Neutrophil (primary cell): ENCODE measurements around the gene ITPR3.

ENCODE experiments used
- H3K27ac ChIP-seq: fragments of 200-600 bp; sonication (generic); 2 replicates; pipeline ENCODE4 v1.5.1; 2016; ENCODE audit warnings: mild to moderate bottlenecking, moderate library complexity
- H3K27me3 ChIP-seq: fragments of 200-600 bp; sonication (generic); 2 replicates; pipeline ENCODE4 v1.6.0; 2016; ENCODE audit warnings: mild to moderate bottlenecking
- H3K36me3 ChIP-seq: fragments of 200-600 bp; sonication (generic); 2 replicates; pipeline ENCODE4 v1.5.1; 2017
- H3K4me1 ChIP-seq, 2 experiments: fragments of 200-600 bp in 1 of 2; sonication (generic) in 1 of 2; 1 replicate in 1 of 2; 2 replicates in 1 of 2; pipeline versions ENCODE4 v1.5.1 to v1.6.1; 2013 to 2016; ENCODE audit warnings: low read depth in 1 of 2, low read length in 1 of 2, mild to moderate bottlenecking in 1 of 2, moderate library complexity in 1 of 2; ENCODE audit not compliant: control insufficient read depth in 1 of 2, insufficient read depth in 1 of 2
- H3K4me3 ChIP-seq, 2 experiments: fragments of 200-600 bp in 1 of 2; sonication (generic) in 1 of 2; 1 replicate in 1 of 2; 2 replicates in 1 of 2; pipeline ENCODE4 v1.5.1; 2013 to 2016; ENCODE audit warnings: low read depth in 1 of 2, low read length in 1 of 2, mild to moderate bottlenecking in 1 of 2, moderate library complexity in 1 of 2
- H3K9me3 ChIP-seq: fragments of 200-600 bp; sonication (generic); 2 replicates; pipeline ENCODE4 v1.5.1; 2016
- CTCF ChIP-seq: fragments of 200-600 bp; sonication (generic); IDR thresholded peaks from 2 replicates; pipeline ENCODE4 v1.5.1; 2016; ENCODE audit warnings: antibody characterized with exemption

Gene ITPR3

GRCh38 chr6:33616913-33617312 is 4.2 kb upstream of the ITPR3 start:
- TF ChIP-seq CTCF = no peak
- no peak overlapping the region for H3K4me3 ChIP-seq
- no peaks in the 10 kb centered on the region for H3K9me3 ChIP-seq
- no peak overlapping the region for H3K27ac ChIP-seq
- H3K27me3 ChIP-seq = peaks cover 69% of the 10 kb centered on the region
- H3K4me1 ChIP-seq = peaks cover 18 to 20% of the 10 kb centered on the region in 2 experiments
- no peaks in the 10 kb centered on the region for H3K36me3 ChIP-seq

DNA sequence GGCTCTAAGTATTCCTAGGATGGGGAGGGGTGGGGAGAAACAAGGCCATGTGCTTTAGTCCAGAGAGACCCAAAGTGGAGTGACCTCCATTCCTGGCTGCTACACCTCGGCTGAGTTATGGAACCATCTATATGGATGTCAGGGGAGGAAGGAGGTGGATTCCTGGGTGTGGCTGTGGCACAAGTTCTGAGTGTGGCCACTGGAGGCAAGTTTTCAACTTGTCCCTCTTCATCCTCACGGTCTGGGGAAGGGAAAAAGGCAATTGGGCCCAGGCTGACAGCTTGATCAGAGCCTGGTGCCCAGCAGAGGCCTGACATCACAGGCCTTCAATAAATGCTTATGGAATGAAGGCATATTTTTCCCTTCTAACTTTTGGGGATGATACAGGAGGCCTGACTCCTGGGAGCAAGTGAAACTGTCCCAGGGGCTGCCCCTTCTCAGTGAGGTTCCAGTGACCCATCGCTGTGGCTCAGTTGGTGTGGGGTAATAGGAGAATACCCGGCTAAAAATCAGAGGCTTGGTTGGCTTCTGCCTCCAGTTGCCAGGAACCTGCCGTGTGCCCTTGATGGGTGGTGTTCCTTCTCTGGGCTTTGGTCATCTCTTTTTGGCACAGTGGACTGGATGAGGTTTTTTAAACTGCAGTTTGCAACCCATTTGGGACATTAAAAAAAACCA is 1.8 kb upstream of the ITPR3 start:
- Histone ChIP-seq H3K4me1 (peaks cover 18 to 22% of the 10 kb centered on the region in 2 experiments), H3K27me3 (peaks cover 86% of the 10 kb centered on the region), H3K27ac (no peak overlapping the region), H3K9me3 (no peaks in the 10 kb centered on the region), H3K4me3 (no peak overlapping the region), H3K36me3 (no peaks in the 10 kb centered on the region)
- TF ChIP-seq CTCF = no peak

DNA sequence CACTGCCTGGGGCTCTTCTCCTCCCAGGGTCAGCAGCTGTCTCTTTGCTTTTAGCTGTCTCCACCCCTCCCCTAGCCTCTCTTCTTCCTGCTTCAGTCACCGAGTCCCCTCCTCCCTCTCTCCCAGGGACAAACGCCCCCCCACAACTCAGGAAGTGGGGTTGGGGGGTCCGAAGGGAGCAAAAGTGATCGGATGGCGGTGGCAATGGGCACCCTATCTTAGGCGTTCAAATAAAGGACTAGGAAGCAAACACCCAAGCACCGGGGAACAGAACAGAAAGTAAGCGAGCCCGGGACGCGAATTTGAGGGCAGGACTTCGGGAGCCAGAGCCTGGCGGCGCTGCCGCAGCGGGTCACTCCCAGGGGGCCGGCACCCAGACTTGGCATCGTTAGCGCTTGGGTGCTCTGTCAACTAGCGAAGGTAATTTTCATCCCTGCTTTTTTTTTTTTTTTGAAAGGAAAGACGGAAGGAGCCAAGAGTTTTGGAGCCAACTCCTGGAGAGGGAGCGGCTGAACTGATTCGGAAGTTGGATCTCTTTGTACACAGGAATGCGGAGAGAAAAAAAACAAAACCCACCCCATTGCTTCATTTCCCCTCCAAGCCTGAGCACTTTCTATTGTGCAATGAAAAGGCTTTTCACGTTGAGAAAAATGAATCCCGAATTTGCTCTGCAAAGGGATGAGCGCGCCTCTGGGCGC is 815 bp upstream of the ITPR3 start:
- no peak for TF ChIP-seq CTCF
- H3K4me1 ChIP-seq = peaks cover 18 to 22% of the 10 kb centered on the region in 2 experiments
- H3K4me3 ChIP-seq = peak overlapping the region; percentile 35 to 53
- no peak overlapping the region for H3K27ac ChIP-seq
- no peaks in the 10 kb centered on the region for H3K9me3 ChIP-seq
- H3K27me3 ChIP-seq = peaks cover 89% of the 10 kb centered on the region
- H3K36me3 ChIP-seq = no peaks in the 10 kb centered on the region

DNA sequence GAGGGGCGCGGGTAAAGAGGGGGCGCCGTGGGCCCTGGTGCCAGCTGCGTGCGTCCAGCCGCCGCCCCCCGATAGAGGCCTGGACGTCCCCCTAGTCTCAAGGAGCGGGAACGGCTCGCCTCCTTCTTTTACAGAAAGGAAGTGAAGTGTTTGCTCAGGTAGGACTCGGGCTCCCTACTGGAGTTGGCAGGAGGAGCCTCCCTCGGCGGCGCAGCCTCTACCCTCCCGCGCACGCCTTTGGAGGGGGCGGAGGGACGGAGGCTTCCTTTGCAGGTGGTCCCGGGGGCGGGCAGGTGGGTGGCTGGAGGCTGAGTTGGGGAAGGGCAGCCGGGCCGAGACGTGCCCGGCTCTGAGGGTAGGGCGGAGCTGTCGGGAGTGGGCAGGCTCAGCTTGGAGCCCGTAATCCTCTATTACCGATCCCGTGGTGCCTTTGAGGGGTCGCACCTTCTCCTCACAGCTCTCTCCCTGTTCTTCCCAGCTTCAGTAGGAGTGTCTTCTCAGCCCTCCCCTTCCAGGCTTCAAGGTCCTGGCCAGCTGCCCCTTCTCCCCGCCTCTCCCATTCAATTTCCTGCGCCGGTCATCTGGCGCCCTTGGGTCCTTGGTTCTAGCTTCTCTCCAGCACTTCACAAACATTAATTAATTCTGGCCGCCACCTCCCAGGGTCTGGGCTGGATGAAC is 728 bp downstream of the ITPR3 start:
- H3K27me3 ChIP-seq = peaks cover 97% of the 10 kb centered on the region
- no peak for TF ChIP-seq CTCF
- H3K4me1 ChIP-seq = peaks cover 18 to 22% of the 10 kb centered on the region in 2 experiments
- no peaks in the 10 kb centered on the region for H3K9me3 ChIP-seq
- peak overlapping the region; percentile 35 to 53 for H3K4me3 ChIP-seq
- no peaks in the 10 kb centered on the region for H3K36me3 ChIP-seq
- no peak overlapping the region for H3K27ac ChIP-seq

GRCh38 chr6:33622456-33623431 is 1.6 kb downstream of the ITPR3 start:
- TF ChIP-seq CTCF = no peak
- Histone ChIP-seq H3K4me3 (no peak overlapping the region), H3K9me3 (no peaks in the 10 kb centered on the region), H3K27ac (no peak overlapping the region), H3K36me3 (no peaks in the 10 kb centered on the region), H3K27me3 (peaks cover 99% of the 10 kb centered on the region), H3K4me1 (peaks cover 18 to 22% of the 10 kb centered on the region in 2 experiments)
